Measurements from ENCODE around the gene MEX3D. TPM values are rescaled to one million over a fixed set of nuclear protein-coding genes. Genes with fewer than 3 reads are reported as not detected.

The MEX3D gene
- total and polyA plus RNA-seq, 3 donors from 2014 or later = 45.6 to 211 (median 127) TPM

GRCh38 chr19:1529430-1529816 is 38.7 kb downstream of the MEX3D start:
- DNase-seq = no peak
- H3K27me3 ChIP-seq = no peaks in the 10 kb centered on the region
- no peaks in the 10 kb centered on the region for H3K4me1 ChIP-seq
- no peak for TF ChIP-seq POLR2A (IDR thresholded peaks at IDR 0.05)
- TF ChIP-seq, protein P1, sequence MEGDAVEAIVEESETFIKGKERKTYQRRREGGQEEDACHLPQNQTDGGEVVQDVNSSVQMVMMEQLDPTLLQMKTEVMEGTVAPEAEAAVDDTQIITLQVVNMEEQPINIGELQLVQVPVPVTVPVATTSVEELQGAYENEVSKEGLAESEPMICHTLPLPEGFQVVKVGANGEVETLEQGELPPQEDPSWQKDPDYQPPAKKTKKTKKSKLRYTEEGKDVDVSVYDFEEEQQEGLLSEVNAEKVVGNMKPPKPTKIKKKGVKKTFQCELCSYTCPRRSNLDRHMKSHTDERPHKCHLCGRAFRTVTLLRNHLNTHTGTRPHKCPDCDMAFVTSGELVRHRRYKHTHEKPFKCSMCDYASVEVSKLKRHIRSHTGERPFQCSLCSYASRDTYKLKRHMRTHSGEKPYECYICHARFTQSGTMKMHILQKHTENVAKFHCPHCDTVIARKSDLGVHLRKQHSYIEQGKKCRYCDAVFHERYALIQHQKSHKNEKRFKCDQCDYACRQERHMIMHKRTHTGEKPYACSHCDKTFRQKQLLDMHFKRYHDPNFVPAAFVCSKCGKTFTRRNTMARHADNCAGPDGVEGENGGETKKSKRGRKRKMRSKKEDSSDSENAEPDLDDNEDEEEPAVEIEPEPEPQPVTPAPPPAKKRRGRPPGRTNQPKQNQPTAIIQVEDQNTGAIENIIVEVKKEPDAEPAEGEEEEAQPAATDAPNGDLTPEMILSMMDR (IDR thresholded peaks at IDR 0.05) = no peak
- WGBS, 2 donors = 91 to 95% methylated on average over 4 to 16 of the region's 16 CpGs
- no peak overlapping the region for H3K27ac ChIP-seq
- H3K36me3 ChIP-seq (ENCODE audit: low read depth, missing control alignments) = no peaks in the 10 kb centered on the region
- H3K9me3 ChIP-seq = no peaks in the 10 kb centered on the region
- H3K4me3 ChIP-seq = no peak overlapping the region
- intact Hi-C loops (cut with DNase I; ENCODE audit: low total_unique reads) = no loop called here

GRCh38 chr19:1528596-1529429 is 39.3 kb downstream of the MEX3D start:
- Histone ChIP-seq H3K4me3 (no peak overlapping the region), H3K9me3 (no peaks in the 10 kb centered on the region), H3K27ac (no peak overlapping the region), H3K36me3 (ENCODE audit: low read depth, missing control alignments) (no peaks in the 10 kb centered on the region), H3K27me3 (no peaks in the 10 kb centered on the region), H3K4me1 (no peaks in the 10 kb centered on the region)
- 88 to 92% methylated on average over 13 to 18 of the region's 23 CpGs for WGBS, 2 donors
- no peak for DNase-seq
- TF ChIP-seq, protein P1 (IDR thresholded peaks at IDR 0.05) = no peak
- no peak for TF ChIP-seq POLR2A (IDR thresholded peaks at IDR 0.05)
- intact Hi-C loops (cut with DNase I; ENCODE audit: low total_unique reads) = no loop called here

- Histone ChIP-seq H3K9me3 (no peaks in the 10 kb centered on the region), H3K4me1 (no peaks in the 10 kb centered on the region), H3K27ac (no peak overlapping the region), H3K36me3 (ENCODE audit: low read depth, missing control alignments) (no peaks in the 10 kb centered on the region), H3K4me3 (no peak overlapping the region), H3K27me3 (no peaks in the 10 kb centered on the region)
- 53 to 89% methylated on average over 7 to 27 of the region's 27 CpGs for WGBS, 2 donors
- no peak for DNase-seq
- intact Hi-C loops (cut with DNase I; ENCODE audit: low total_unique reads) = no loop called here
- TF ChIP-seq, protein P1 (IDR thresholded peaks at IDR 0.05) = no peak
- no peak for TF ChIP-seq POLR2A (IDR thresholded peaks at IDR 0.05)
Measured at GRCh38 chr19:1527650-1528309, 40.3 kb downstream of the MEX3D start.

GRCh38 chr19:1526979-1527649 is 41.0 kb downstream of the MEX3D start:
- H3K36me3 ChIP-seq (ENCODE audit: low read depth, missing control alignments) = no peaks in the 10 kb centered on the region
- intact Hi-C loops (cut with DNase I; ENCODE audit: low total_unique reads) = no loop called here
- no peak overlapping the region for H3K27ac ChIP-seq
- no peaks in the 10 kb centered on the region for H3K9me3 ChIP-seq
- H3K4me1 ChIP-seq = peaks cover 6% of the 10 kb centered on the region
- no peaks in the 10 kb centered on the region for H3K27me3 ChIP-seq
- TF ChIP-seq POLR2A (IDR thresholded peaks at IDR 0.05) = no peak
- TF ChIP-seq, protein P1 (IDR thresholded peaks at IDR 0.05) = no peak
- DNase-seq = no peak
- H3K4me3 ChIP-seq = no peak overlapping the region
- WGBS, 2 donors = 88 to 91% methylated on average over 18 of the region's 18 CpGs
